C1 segment of cervical spinal cord (tissue), 14 donors: Measurements from ENCODE around the gene RUNX1.

Experiments used
- DNase-seq, 14 donors: peaks; one replicate each; lab custom pipeline; 2025; lab: John Stamatoyannopoulos, UW

Gene RUNX1

DNA sequence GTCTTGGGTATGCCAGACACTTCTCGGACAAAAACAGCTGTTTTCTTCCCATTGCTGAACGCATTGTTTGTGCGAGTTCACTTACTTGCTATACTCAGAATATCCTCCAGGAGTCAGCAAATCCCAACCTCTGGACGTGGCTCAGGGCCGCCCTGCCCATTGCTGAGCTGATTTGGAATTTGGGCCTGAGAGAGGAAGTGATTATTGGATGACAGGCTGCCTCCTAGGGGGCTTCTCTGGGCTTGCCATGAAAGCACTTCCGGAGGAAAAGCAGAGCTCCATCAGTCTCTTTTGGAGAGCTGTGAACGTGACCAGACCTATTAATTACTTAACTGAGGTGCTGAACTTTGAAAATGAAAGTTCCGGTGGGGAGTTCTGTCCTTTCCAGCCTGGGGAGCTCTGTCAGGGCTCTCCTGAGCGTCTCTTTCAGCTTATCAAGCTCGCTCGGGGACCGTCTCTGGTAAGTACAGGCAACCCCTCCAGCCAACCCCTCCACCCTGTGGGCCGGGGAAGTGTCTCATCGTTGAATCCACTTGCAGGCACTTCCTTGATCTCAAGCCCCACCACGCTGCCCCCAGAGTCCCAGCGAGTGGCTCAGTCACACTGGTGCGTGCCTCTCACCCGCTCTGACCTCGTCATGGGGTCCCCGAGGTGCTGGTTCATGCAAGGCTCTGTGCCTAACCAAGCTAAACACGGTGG, 303.4 kb downstream of the RUNX1 start:
- peak in 11 of 14 donors; percentile 1 to 51 (median 13) for DNase-seq

DNA sequence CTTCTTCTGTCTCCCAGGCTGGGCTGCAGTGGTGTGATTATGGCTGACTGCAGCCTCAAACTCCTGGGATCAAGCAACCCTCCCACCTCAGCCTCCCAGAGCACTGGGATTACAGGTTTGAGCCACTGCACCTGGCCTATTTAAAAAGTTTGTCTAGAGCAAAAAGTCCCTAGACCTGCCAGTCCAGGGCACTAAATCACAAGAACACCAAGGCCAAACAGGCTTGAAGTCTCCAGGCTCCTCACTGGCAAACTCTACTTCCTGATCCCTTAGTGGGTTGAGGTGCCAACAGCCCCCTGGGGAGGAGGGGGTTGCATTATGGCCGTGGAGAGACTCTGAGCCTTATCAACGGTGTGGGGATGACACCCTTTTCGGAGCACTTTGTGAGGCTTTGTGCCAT, 304.3 kb downstream of the RUNX1 start:
- DNase-seq = no peak

GRCh38 chr21:34743831-34744230, 305.3 kb downstream of the RUNX1 start:
- no peak for DNase-seq

GRCh38 chr21:34743285-34743684, 305.8 kb downstream of the RUNX1 start:
- no peak for DNase-seq

DNA sequence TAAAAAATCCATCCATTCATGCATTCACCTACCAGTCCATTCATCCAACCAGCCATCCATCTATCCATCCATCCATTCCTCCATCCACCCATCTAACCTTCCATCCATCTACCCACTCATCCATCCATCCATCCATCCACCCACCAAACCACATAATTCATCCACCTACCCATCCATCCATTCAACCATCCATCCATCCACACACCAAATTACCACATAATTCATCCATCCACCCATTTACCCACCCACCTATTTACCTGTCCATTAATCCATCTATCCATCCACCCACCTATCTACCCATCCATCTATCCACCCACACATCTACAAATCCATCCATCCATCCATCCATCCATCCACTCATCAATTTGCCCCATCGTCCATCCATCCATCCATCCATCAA, 308.9 kb downstream of the RUNX1 start:
- no peak for DNase-seq
